ENCODE measurements around the gene LRRC7.

The LRRC7 gene

DNA sequence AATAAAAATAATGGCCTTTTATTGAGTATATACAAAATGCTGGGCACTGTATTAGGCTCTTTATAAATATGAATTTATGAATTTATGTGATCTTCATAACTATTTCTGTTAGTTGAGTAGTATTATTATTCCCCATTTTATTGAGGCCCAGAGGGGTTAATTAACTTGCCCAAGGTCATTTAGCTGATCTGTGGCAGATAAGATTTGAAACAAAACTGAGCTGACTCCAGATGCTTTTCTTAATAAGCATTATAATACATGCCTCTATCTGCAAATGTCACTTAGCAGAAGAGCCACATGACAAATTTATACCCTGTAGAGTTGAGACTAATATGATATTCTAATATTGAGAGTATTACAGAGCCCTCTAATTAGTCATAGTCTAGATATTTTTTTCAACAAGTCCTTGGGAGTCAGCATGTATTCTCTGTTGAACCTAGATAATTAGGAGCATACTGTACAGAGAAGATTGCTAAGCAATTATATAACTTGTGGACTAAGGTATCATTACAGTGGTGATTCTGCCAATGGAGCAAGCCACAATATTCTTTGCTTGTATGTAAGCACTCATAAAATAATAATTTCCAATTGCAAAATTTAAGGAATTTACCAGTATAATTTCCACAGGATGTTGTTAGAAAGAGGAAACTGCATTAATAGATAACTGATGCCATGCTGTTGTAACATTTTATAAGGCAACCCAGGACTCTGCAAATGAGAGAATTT, 525.7 kb downstream of the LRRC7 start:
- no peak for DNase-seq (ENCODE audit: low spot score)

GRCh38 chr1:70101231-70101630, 533.5 kb downstream of the LRRC7 start:
- DNase-seq (ENCODE audit: low spot score) = no peak

GRCh38 chr1:70101774-70102173, 534.1 kb downstream of the LRRC7 start:
- no peak for DNase-seq (ENCODE audit: low spot score)

- DNase-seq (ENCODE audit: low spot score) = no peak
These were observed 536.0 kb downstream of the LRRC7 start for GRCh38 chr1:70103770-70104169.

- DNase-seq (ENCODE audit: low spot score) = no peak
These were observed 541.5 kb downstream of the LRRC7 start for GRCh38 chr1:70109241-70109640.

- no peak for DNase-seq (ENCODE audit: low spot score)
These were observed 545.1 kb downstream of the LRRC7 start for GRCh38 chr1:70112838-70113237.

DNA sequence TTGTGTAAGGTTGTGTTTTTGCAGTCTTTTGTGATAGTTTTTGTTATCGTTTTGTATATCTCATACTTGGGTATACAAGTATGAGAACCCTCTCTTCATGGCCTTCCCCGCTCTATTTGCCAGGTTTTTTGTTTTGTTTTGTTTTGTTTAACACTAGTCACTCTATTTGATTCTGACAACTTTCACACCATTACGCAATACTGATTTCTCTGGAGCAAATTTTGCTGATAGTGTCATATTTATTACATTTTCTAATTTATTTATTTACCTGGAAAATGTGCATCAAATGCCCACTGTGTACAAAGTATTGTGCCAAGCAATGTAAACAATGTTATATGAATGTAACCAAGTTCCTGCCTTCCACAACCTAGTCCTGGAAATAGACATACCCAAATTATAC, 547.6 kb downstream of the LRRC7 start:
- no peak for DNase-seq (ENCODE audit: low spot score)

GRCh38 chr1:70117046-70117445, 549.3 kb downstream of the LRRC7 start:
- no peak for DNase-seq (ENCODE audit: low spot score)

GRCh38 chr1:70134148-70134547, 566.4 kb downstream of the LRRC7 start:
- DNase-seq (ENCODE audit: low spot score) = no peak

GRCh38 chr1:70140343-70140742, 572.6 kb downstream of the LRRC7 start:
- DNase-seq (ENCODE audit: low spot score) = no peak

DNA sequence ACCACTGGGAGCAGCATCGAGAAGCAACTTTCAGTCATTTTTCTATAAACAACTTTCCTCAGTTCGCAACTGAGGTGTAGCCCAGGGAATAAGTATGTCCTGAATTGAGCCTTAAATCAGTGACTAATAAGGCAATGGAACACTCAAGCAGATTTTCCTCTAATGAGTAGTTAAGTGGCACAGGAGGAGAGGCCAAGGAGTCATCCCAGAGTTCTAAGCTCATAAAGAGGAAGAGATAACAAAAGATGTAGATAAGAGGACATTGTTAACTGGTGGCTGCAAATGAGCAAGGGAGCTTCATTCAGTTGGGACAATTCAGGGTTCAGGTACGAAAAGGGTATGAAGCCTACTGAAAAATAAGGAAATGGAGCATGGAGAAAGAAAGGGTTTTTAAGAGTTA, 573.2 kb downstream of the LRRC7 start:
- DNase-seq (ENCODE audit: low spot score) = no peak

DNA sequence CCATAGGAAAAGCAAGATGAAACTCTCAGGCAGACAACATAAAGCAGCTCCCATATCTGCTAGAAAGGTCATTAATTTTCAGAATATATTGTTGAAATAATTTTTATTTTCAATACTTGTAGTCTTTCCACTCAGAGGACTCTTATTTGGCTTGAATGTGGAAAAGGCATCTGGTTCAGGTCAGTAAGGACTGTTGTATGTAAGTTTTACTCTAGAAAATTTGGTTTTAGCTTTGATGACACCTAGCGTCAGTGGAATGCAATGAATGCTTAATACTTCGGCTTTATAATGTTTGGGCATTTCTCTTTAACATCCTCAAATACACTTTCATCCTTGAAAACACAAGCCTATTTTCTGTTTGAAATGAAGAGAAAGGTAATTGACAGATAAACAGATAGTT, 574.4 kb downstream of the LRRC7 start:
- DNase-seq (ENCODE audit: low spot score) = no peak

DNA sequence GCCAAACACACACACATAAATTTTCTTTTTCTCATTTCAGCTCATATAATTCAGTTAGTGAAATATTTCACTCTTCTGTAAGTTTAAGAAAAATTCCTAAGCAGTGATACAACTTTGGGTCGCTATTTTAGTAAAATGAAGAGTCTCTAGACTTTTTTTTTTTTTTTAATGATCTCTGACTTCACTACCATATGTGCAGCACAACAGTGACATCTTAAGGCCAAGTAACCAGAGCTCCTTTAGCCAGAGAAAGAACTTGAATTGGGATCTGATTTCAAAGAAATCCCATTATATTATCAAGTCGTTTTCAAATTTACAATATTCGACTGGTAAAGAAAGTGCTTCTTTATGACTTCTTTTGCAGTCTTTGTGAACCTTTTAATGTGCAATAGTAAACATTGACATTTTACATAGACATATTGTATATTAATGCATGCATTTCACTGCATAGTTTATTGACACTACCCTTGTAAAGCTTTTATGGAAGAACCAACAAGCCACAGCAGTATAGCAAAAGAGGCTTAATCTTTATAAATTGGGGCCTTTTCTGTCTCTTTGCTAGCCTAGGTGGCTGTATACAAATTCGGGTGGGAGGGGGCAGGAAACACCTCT, 575.4 kb downstream of the LRRC7 start:
- no peak for DNase-seq (ENCODE audit: low spot score)

GRCh38 chr1:70146488-70146887, 578.8 kb downstream of the LRRC7 start:
- no peak for DNase-seq (ENCODE audit: low spot score)

- DNase-seq (ENCODE audit: low spot score) = no peak
These were observed 582.7 kb downstream of the LRRC7 start for GRCh38 chr1:70150444-70150843.

DNA sequence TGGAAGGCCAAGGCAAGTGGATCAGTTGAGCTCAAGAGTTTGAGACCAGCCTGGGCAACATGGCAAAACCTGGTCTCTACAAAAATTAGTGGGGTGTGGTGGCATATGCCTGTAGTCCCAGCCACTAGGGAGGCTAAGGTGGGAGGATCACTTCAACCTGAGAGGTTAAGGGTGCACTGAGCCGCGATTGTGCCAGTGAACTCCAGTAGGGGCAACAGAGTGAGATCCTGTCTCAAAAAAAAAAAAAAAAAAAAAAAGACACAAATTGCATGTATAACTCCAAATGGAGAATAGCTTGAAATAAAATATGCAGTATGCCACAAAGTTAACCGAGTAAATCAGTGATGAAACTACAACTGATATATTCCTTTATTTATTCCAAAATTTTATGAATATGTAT, 586.0 kb downstream of the LRRC7 start:
- no peak for DNase-seq (ENCODE audit: low spot score)

- DNase-seq (ENCODE audit: low spot score) = no peak
These were observed 588.9 kb downstream of the LRRC7 start for GRCh38 chr1:70156529-70157120.

DNA sequence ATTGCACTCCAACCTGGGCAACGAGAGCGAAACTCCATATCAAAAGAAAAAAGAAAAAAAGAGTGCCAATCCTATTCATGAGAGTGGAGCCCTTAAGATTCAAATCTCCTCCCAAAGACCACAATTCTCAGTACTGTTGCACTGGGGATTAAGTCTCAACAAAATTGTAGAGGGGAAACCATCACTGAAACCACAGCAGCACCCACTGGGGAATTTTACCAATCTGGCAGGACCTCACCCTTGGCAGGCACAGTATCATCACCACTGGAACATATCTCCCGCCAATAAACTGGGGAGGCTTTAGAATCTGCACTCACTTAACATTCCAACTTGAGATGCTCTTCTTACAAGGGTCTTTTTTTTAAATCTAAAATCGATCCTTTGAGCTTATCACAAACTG, 596.6 kb downstream of the LRRC7 start:
- DNase-seq (ENCODE audit: low spot score) = no peak

DNA sequence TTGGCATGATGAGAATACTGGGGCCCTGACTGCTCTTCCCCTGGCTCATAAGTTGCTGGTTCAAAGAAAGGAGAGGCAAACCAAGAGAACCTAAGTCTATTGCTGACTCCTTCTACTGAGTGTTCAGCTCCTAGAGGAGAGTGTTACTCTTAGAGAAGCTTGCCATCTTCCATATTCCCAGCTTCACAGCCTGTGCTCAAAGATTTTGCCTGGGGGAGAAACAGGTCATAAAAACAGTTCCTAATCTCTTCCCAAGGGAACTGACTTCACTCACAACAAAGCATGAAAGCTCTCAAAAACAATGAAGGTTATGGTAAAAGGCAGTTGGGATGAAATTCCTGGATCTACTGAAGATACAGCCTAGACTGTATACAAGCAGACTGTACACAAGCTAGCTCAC, 600.6 kb downstream of the LRRC7 start:
- no peak for DNase-seq (ENCODE audit: low spot score)

GRCh38 chr1:70169018-70169839, 601.5 kb downstream of the LRRC7 start:
- DNase-seq (ENCODE audit: low spot score) = no peak

- no peak for DNase-seq (ENCODE audit: low spot score)
These were observed 603.8 kb downstream of the LRRC7 start for GRCh38 chr1:70171512-70171911.
